NOMO-1 treated with DMSO at 0.1 percent for 48 hours (cell line): Measurements from ENCODE around the gene PYHIN1.

Experiments used
- DNase-seq: peaks from one replicate; lab custom pipeline; 2025; ENCODE audit not compliant: unreplicated experiment; lab: John Stamatoyannopoulos, UW

Gene PYHIN1

GRCh38 chr1:159012495-159012894 lies 81.1 kb downstream of the PYHIN1 start:
- DNase-seq = peak; percentile 32

GRCh38 chr1:159014003-159014571 lies 82.7 kb downstream of the PYHIN1 start:
- no peak for DNase-seq

GRCh38 chr1:159014851-159015250 lies 83.5 kb downstream of the PYHIN1 start:
- DNase-seq = no peak

GRCh38 chr1:159015440-159015909 lies 84.1 kb downstream of the PYHIN1 start:
- peak; percentile 99 for DNase-seq

- no peak for DNase-seq
These were observed 92.4 kb downstream of the PYHIN1 start for GRCh38 chr1:159023723-159024122.

- DNase-seq = no peak
These were observed 93.7 kb downstream of the PYHIN1 start for GRCh38 chr1:159025043-159025442.
